ENCODE data around the gene IL20. TPM values are rescaled to one million over a fixed set of nuclear protein-coding genes. Genes with fewer than 3 reads are reported as not detected.

Gene IL20
- total and polyA plus RNA-seq, 2 of the 8 experiments (the other 6 are each of a cell fraction or from before 2014, with no cell fraction given): not detected

DNA sequence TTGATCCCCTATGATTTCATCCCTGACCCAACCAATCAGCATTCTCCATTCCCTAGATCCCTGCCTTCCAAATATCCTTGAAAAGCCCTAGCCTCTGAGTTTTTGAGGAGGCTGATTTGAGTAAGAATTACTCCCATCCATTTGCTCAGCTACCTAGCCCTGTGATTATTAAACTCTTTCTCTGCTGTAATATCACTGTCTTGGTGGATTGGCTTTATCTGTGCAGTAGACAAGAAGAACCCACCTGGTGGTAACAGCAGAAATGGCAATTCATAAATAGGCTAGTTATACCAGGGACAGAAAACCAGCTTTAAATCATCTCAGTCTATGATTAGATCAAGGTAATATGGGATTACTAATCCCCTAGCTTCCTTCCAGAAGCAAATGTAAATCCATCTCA, 13.0 kb downstream of the IL20 start:
- Histone ChIP-seq H2BK5ac (ENCODE audit: low read depth, low read length) (no peak overlapping the region), H3K14ac (ENCODE audit: insufficient read length) (no peak overlapping the region), H3K79me1 (ENCODE audit: low read depth, low read length) (no peaks in the 10 kb centered on the region), H4K20me1 (replicated peaks in 1 of 2; ENCODE audit: control insufficient read depth in 1 of 2, insufficient read depth in 2 of 2, low read length in 2 of 2) (no peaks in the 10 kb centered on the region), H2BK15ac (ENCODE audit: low read length) (no peak overlapping the region), H3K36me3 (ENCODE audit: control insufficient read depth in 2 of 4, insufficient read depth in 4 of 4, low read length in 3 of 4) (no peaks in the 10 kb centered on the region), H3K18ac (ENCODE audit: extremely low read depth, low read length) (no peak overlapping the region), H4K91ac (replicated peaks; ENCODE audit: insufficient read length, low read length) (no peak overlapping the region), H2AK5ac (ENCODE audit: low read depth, low read length) (no peak overlapping the region), H3K4me2 (ENCODE audit: insufficient read depth in 1 of 2, low read depth in 2 of 2, low read length in 2 of 2) (no peak overlapping the region), H3K4me3 (ENCODE audit: extremely low read depth in 1 of 4, insufficient read depth in 2 of 4, low read depth in 3 of 4, low read length in 4 of 4) (no peak overlapping the region), H3K23me2 (ENCODE audit: low read depth, low read length) (no peaks in the 10 kb centered on the region), H3K4me1 (replicated peaks in 1 of 4; ENCODE audit: control insufficient read depth in 3 of 4, insufficient read depth in 4 of 4, low read length in 3 of 4) (no peaks in the 10 kb centered on the region), H3K4ac (replicated peaks; ENCODE audit: insufficient read length, low read depth, low read length) (no peak overlapping the region), H3K79me2 (ENCODE audit: control insufficient read depth in 1 of 2, insufficient read depth in 2 of 2, low read length in 2 of 2) (no peaks in the 10 kb centered on the region), H2BK12ac (ENCODE audit: low read depth, low read length) (no peak overlapping the region), H4K8ac (ENCODE audit: extremely low read depth, insufficient read depth, low read length) (no peak overlapping the region), H2AFZ (ENCODE audit: low read length) (no peak overlapping the region), H3K23ac (ENCODE audit: insufficient read length) (no peak overlapping the region), H4K5ac (ENCODE audit: insufficient read length, low read depth, low read length) (no peak overlapping the region), H2BK120ac (replicated peaks; ENCODE audit: low read depth, low read length) (no peak overlapping the region), H3K27me3 (replicated peaks in 1 of 4; ENCODE audit: control insufficient read depth in 3 of 4, extremely low read depth in 1 of 4, insufficient read depth in 3 of 4, low read length in 3 of 4) (no peaks in the 10 kb centered on the region), H3K56ac (replicated peaks; ENCODE audit: insufficient read length, low read depth, low read length) (no peak overlapping the region), H2BK20ac (ENCODE audit: low read length) (no peak overlapping the region), H3K9me3 (ENCODE audit: insufficient read depth in 2 of 2, low read depth in 1 of 2, low read length in 1 of 2) (peaks cover 3 to 20% of the 10 kb centered on the region in 2 experiments), H3K27ac (ENCODE audit: low read depth, low read length) (no peak overlapping the region), H3K9ac (replicated peaks in 1 of 4; ENCODE audit: extremely low read depth in 1 of 4, low read depth in 3 of 4, low read length in 3 of 4) (no peak overlapping the region)
- CTCF ChIA-PET (ENCODE audit: partially characterized antibody): interaction anchor here (0.6 to 2.2 kb wide), 18 partner anchors 9 to 119 kb away, joined by 3 to 11 read pairs (median 4); partner anchors contain the start of gene IL20
- POLR2A ChIA-PET (ENCODE audit: partially characterized antibody): no interaction called here
- FAIRE-seq (no peak), DNase-seq (ENCODE audit: low read depth in 1 of 2, low spot score in 2 of 2) (no peak)
- no peak for TF ChIP-seq ZNF274 (IDR thresholded peaks at IDR 0.05; ENCODE audit: borderline replicate concordance, extremely low read depth, low read length)

All from H1 (cell line).